Measurements from ENCODE around the gene COL4A4.

DNA sequence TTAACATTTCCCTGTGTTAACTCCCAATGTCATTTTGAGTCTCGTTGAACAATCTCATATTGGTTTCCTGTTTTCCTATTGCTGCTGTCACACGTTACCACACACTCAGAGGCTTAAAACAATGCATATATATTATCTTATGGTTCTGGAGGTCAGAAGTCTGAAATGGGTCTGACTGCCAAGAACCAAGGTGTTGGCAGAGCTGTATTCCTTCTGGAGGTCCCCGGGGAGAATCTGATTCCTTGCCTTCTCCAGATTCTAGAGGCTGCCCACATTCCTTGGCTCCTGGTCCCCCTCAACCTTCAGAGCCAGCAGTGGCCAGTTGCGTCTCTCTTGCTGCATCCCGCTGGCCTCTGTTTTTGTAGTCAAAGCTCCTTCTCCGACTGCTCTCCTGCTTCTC is 17.5 kb downstream of the COL4A4 start:
- no peak for TF ChIP-seq POLR2A (IDR thresholded peaks at IDR 0.05; ENCODE audit: low read depth, low read length)
- no peak for TF ChIP-seq MAZ (IDR thresholded peaks at IDR 0.05; ENCODE audit: borderline replicate concordance, low read depth, low read length)
- TF ChIP-seq CTCF (conservative IDR thresholded peaks at IDR 0.05; ENCODE audit: low read depth, low read length): no peak
- no peak for TF ChIP-seq SMC3 (IDR thresholded peaks at IDR 0.05; ENCODE audit: low read depth, low read length)
- TF ChIP-seq, protein P1, sequence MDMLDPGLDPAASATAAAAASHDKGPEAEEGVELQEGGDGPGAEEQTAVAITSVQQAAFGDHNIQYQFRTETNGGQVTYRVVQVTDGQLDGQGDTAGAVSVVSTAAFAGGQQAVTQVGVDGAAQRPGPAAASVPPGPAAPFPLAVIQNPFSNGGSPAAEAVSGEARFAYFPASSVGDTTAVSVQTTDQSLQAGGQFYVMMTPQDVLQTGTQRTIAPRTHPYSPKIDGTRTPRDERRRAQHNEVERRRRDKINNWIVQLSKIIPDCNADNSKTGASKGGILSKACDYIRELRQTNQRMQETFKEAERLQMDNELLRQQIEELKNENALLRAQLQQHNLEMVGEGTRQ (IDR thresholded peaks at IDR 0.05; ENCODE audit: low read depth, low read length): no peak
- TF ChIP-seq FOS (IDR thresholded peaks at IDR 0.05; ENCODE audit: low read depth, low read length): no peak
- TF ChIP-seq, protein P2, sequence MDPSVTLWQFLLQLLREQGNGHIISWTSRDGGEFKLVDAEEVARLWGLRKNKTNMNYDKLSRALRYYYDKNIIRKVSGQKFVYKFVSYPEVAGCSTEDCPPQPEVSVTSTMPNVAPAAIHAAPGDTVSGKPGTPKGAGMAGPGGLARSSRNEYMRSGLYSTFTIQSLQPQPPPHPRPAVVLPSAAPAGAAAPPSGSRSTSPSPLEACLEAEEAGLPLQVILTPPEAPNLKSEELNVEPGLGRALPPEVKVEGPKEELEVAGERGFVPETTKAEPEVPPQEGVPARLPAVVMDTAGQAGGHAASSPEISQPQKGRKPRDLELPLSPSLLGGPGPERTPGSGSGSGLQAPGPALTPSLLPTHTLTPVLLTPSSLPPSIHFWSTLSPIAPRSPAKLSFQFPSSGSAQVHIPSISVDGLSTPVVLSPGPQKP (IDR thresholded peaks at IDR 0.05; ENCODE audit: borderline replicate concordance, low read depth, low read length): no peak
- no peak for TF ChIP-seq BHLHE40 (IDR thresholded peaks at IDR 0.05; ENCODE audit: low read depth, low read length)
- no peak for TF ChIP-seq CEBPB (IDR thresholded peaks at IDR 0.05; ENCODE audit: low read depth, low read length)
